GM19467 (cell line): ENCODE results near the gene CDH3.
"Not testable (repeated sequence)": the region's sequence is repeated elsewhere in the genome, so short reads cannot be mapped to it uniquely, and the experiment has no call there.

Source experiments
- ATAC-seq: cut with Tn5 transposase; IDR thresholded peaks from one replicate; pipeline ENCODE4 v1.9.1; 2021; ENCODE audit warnings: mild to moderate bottlenecking, moderate library complexity; ENCODE audit not compliant: unreplicated experiment

Gene CDH3

GRCh38 chr16:68698091-68698490, 53.0 kb downstream of the CDH3 start:
- no peak for ATAC-seq

- no peak for ATAC-seq
These were observed 55.0 kb downstream of the CDH3 start for GRCh38 chr16:68700120-68700519.

DNA sequence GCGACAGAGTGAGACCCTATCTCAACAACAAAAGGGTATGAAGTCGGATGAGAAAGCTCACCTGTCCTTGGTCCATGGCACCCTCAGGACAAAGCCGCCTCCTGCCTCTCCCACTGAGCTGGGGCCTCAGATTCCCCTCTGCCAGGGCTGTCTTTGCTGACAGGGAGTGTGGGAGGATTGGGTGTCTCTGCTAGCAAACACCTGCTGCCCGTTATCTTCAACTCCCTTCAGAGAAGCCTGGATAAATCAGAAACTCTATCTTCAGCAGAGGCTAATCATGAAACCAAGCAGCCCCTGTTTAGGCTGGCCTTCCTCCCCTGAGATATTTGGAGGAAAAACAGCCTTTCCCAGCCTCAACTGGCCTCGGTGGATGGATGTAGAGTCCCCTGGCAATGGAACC, 55.7 kb downstream of the CDH3 start:
- no peak for ATAC-seq

GRCh38 chr16:68704232-68704867, 59.2 kb downstream of the CDH3 start:
- ATAC-seq, result no peak

GRCh38 chr16:68707340-68708152, 62.4 kb downstream of the CDH3 start:
- ATAC-seq, result no peak

GRCh38 chr16:68710211-68710610, 65.1 kb downstream of the CDH3 start:
- ATAC-seq, result no peak

- ATAC-seq, result no peak
These were observed 66.5 kb downstream of the CDH3 start for GRCh38 chr16:68711421-68712139.

- ATAC-seq, result no peak
These were observed 68.3 kb downstream of the CDH3 start for GRCh38 chr16:68713361-68713760.

DNA sequence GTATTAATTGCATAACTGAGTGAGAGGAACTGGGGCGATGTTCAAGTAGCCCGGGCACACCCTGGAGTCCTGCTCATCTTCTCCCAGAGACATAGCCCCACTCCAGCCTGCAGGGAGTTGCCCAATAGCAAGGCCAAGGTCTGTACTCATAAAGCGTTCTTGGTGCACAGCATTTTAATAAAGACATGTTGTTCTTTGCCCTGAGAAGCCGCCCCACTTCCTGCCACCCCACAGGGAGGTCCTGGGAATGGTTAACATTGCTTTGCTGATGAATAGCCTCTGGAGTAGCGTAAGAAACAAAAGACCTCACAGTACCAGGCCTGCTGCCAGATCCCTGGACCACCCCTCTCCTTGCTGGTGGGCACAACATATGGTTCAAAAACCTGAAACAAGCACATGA, 70.4 kb downstream of the CDH3 start:
- no peak for ATAC-seq

GRCh38 chr16:68716516-68716915, 71.4 kb downstream of the CDH3 start:
- not testable (repeated sequence) for ATAC-seq

GRCh38 chr16:68717684-68718083, 72.6 kb downstream of the CDH3 start:
- no peak for ATAC-seq

GRCh38 chr16:68718590-68718989, 73.5 kb downstream of the CDH3 start:
- no peak for ATAC-seq

DNA sequence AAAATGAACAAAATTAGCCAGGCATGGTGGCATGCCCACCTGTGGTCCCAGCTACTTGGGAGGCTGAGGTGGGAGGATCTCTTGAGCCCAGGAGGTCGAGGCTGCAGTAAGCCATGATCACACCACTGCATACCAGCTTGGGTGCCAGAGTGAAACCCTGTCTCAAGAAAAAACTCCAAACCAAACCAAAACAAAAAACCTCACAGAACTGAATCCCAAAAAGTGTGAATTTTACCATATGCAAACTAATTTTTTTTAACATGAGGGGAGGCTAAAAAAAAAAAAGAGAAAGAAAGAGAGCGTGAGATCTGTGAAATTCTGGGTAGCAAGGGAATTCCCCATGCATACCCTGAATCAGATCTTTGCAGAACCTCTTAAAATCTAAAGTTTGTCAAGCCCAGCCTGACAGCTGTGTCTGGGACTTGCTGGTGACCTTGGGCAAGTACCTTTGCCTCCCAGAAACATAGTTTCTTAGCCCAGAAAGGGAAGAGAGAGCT, 74.9 kb downstream of the CDH3 start:
- peak; percentile 66 for ATAC-seq

GRCh38 chr16:68722119-68723024, 77.3 kb downstream of the CDH3 start:
- no peak for ATAC-seq

- ATAC-seq, result no peak
These were observed 79.7 kb downstream of the CDH3 start for GRCh38 chr16:68724797-68725196.

- ATAC-seq, result no peak
These were observed 83.4 kb downstream of the CDH3 start for GRCh38 chr16:68728523-68728922.

GRCh38 chr16:68731637-68732036, 86.5 kb downstream of the CDH3 start:
- ATAC-seq, result no peak

GRCh38 chr16:68732042-68732680, 87.1 kb downstream of the CDH3 start:
- ATAC-seq, result no peak

DNA sequence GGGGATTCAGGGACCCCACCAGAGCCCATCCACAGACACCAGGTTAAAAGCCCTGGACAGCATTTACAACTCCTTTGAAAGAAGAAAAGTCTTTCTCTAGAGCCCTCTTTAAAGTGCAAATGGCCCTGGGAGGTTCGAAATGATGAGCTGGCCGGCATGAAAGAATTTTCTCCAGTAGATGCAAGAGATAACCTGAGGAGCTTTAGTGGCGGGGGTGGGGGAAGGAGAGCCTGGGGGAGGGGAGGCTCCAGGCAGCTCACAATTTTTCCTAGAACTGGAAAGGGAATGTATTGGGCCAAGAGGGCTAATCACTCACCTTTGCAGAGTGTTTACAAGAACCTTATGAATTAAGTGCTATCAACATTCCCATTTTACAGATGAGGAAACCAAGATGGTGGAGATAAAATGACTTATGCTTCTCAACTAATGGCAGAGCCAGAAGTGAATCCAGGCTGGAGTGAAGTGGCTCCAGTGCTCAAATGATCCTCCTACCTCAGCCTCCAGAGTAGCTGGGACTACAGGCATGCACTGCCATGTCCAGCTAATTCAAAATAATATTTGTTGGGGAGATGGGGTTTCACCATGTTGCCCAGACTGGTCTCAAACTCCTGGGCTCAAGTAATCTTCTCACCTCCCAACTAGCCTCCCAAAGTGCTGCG, 87.8 kb downstream of the CDH3 start:
- no peak for ATAC-seq

- no peak for ATAC-seq
These were observed 88.5 kb downstream of the CDH3 start for GRCh38 chr16:68733570-68733969.
